Coronary artery (tissue), 2 donors: Measurements from ENCODE around the gene METTL6.
"Not testable (repeated sequence)": the region's sequence is repeated elsewhere in the genome, so short reads cannot be mapped to it uniquely, and the experiment has no call there.

Source experiments
- DNase-seq: peaks from one replicate; pipeline ENCODE4 v3.0.0-alpha.2; 2017; ENCODE audit warnings: low spot score
- H3K27ac ChIP-seq, 2 donors: fragments of 200-600 bp; sonication (generic); one replicate each; pipeline ENCODE4 v1.5.1; 2016 to 2019
- H3K4me3 ChIP-seq: fragments of 200-600 bp; sonication (generic); 2 replicates; pipeline ENCODE4 v1.5.1; 2016; ENCODE audit warnings: mild to moderate bottlenecking, moderate library complexity
- CTCF ChIP-seq: fragments of 200-600 bp; sonication (generic); IDR thresholded peaks from one replicate; pipeline ENCODE4 v1.5.1; 2019; ENCODE audit warnings: antibody characterized with exemption

METTL6 gene

GRCh38 chr3:15390460-15390859 lies 36.9 kb downstream of the METTL6 start:
- no peak for DNase-seq
- Histone ChIP-seq H3K27ac (no peak overlapping the region), H3K4me3 (no peak overlapping the region)
- no peak for TF ChIP-seq CTCF

- not testable (repeated sequence) for H3K27ac ChIP-seq, H3K4me3 ChIP-seq, DNase-seq
Observed at GRCh38 chr3:15388335-15388734, 39.0 kb downstream of the METTL6 start.

GRCh38 chr3:15387735-15388134 lies 39.6 kb downstream of the METTL6 start:
- DNase-seq, result no peak
- no peak for TF ChIP-seq CTCF
- Histone ChIP-seq H3K4me3 (no peak overlapping the region), H3K27ac (no peak overlapping the region)

GRCh38 chr3:15387171-15387581 lies 40.2 kb downstream of the METTL6 start:
- TF ChIP-seq CTCF, result no peak
- Histone ChIP-seq H3K4me3 (no peak overlapping the region), H3K27ac (no peak overlapping the region)
- DNase-seq, result no peak

- not testable (repeated sequence) for H3K27ac ChIP-seq, DNase-seq, H3K4me3 ChIP-seq
Observed at GRCh38 chr3:15386654-15386955, 40.7 kb downstream of the METTL6 start.

GRCh38 chr3:15385901-15386653 lies 41.3 kb downstream of the METTL6 start:
- Histone ChIP-seq H3K27ac (peak overlapping the region in 1 of 2 donors; percentile 10), H3K4me3 (no peak overlapping the region)
- no peak for TF ChIP-seq CTCF
- no peak for DNase-seq

- H3K4me3 ChIP-seq, DNase-seq, H3K27ac ChIP-seq: not testable (repeated sequence)
Observed at GRCh38 chr3:15385238-15385695, 42.1 kb downstream of the METTL6 start.

GRCh38 chr3:15384510-15385237 lies 42.7 kb downstream of the METTL6 start:
- DNase-seq, result no peak
- no peak overlapping the region for H3K27ac ChIP-seq
- no peak overlapping the region for H3K4me3 ChIP-seq
- no peak for TF ChIP-seq CTCF
